BJ (cell line): ENCODE measurements around the gene ATAT1. TPM values are rescaled to one million over a fixed set of nuclear protein-coding genes. Genes with fewer than 3 reads are reported as not detected.
A peak's percentile ranks its signal among the peaks of the same experiment; 100 is the strongest.

ENCODE experiments used
- CTCF ChIA-PET: fragments of 350-600 bp; formaldehyde crosslinking; extraction: SDS; loops from one replicate; lab custom pipeline; 2021; ENCODE audit warnings: antibody characterized with exemption, inconsistent platforms; lab: Yijun Ruan, JAX
- POLR2A ChIA-PET: fragments of 300-600 bp; sonication (Branson Sonifier 250); formaldehyde crosslinking; extraction: SDS; loops from one replicate; lab custom pipeline; 2021; ENCODE audit warnings: antibody characterized with exemption; lab: Charles Lee
- DNase-seq: peaks from one replicate; pipeline ENCODE4 v3.0.0-alpha.2; 2011; ENCODE audit warnings: low read depth
- H3K27me3 ChIP-seq: 2 replicates; pipeline ENCODE4 v1.6.0; 2011; ENCODE audit warnings: low read length; ENCODE audit not compliant: control insufficient read depth, insufficient read depth
- H3K36me3 ChIP-seq: 2 replicates; pipeline ENCODE4 v1.5.1; 2011; ENCODE audit warnings: low read length; ENCODE audit not compliant: control insufficient read depth, insufficient read depth
- H3K4me3 ChIP-seq: 2 replicates; pipeline ENCODE4 v1.5.1; 2011; ENCODE audit warnings: low read depth, mild to moderate bottlenecking, control low read depth, low read length
- polyA plus RNA-seq: library from polyadenylated mRNA; depleted of rRNA; stranded (reverse); fragments of >200 nt; gene quantifications from 2 replicates; pipeline ENCODE4 v1.2.3, GENCODE V29; 2011
- TF ChIP-seq, protein P1 (sequence below): IDR thresholded peaks from 2 replicates; pipeline ENCODE4 v1.5.1; 2011; ENCODE audit warnings: low read depth, mild to moderate bottlenecking, control low read depth, inconsistent platforms, low read length, moderate library complexity; ENCODE audit not compliant: insufficient read depth

Gene ATAT1
- polyA plus RNA-seq, 1 experiment, result 6.8 TPM

DNA sequence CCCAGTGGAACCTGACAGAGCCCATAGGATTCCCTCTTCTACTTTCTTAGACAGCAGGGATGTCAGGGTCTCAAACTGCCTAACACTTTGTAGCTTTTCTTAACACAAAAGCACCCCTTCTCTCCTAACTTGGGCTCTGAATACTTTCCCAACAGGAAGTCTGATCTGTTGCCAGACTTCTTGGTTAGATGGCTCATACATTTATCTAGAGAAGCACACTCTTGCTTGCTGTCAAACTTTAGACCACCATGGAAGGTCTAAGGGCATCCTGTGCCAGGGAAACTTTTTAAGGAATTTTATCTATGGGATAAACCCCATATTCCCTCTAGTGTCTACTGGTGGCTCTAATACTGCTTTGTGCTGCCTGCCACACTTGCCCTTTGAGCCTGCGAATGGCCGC is 17.0 kb downstream of the ATAT1 start:
- ChIA-PET CTCF (no interaction called here), POLR2A (no interaction called here)
- DNase-seq, result no peak
- Histone ChIP-seq H3K27me3 (no peaks in the 10 kb centered on the region), H3K36me3 (peaks cover 4% of the 10 kb centered on the region), H3K4me3 (no peak overlapping the region)
- TF ChIP-seq, protein P1, sequence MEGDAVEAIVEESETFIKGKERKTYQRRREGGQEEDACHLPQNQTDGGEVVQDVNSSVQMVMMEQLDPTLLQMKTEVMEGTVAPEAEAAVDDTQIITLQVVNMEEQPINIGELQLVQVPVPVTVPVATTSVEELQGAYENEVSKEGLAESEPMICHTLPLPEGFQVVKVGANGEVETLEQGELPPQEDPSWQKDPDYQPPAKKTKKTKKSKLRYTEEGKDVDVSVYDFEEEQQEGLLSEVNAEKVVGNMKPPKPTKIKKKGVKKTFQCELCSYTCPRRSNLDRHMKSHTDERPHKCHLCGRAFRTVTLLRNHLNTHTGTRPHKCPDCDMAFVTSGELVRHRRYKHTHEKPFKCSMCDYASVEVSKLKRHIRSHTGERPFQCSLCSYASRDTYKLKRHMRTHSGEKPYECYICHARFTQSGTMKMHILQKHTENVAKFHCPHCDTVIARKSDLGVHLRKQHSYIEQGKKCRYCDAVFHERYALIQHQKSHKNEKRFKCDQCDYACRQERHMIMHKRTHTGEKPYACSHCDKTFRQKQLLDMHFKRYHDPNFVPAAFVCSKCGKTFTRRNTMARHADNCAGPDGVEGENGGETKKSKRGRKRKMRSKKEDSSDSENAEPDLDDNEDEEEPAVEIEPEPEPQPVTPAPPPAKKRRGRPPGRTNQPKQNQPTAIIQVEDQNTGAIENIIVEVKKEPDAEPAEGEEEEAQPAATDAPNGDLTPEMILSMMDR, result no peak

DNA sequence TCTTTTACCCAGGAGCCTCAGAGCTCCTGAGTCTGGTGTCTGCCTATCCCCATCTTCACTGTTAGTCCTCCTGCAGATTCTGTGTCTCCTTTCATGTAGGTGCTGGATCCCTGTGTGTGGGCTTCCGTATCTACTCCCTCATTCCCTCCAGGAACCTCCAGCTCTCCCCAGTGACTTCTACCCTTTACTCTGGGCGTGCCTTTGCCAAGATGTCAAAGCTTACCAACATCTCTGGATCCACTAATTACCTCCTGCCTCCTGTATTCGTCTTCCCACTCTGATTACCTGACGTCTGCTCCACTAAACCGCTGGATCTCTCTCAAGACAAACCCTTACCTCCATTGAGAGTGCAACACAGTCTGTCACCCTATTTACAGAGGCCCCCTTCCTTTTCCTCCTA is 18.1 kb downstream of the ATAT1 start:
- no peak for DNase-seq
- ChIA-PET POLR2A (no interaction called here), CTCF (no interaction called here)
- H3K36me3 ChIP-seq, result peaks cover 4% of the 10 kb centered on the region
- no peak overlapping the region for H3K4me3 ChIP-seq
- no peaks in the 10 kb centered on the region for H3K27me3 ChIP-seq
- TF ChIP-seq, protein P1, result no peak

DNA sequence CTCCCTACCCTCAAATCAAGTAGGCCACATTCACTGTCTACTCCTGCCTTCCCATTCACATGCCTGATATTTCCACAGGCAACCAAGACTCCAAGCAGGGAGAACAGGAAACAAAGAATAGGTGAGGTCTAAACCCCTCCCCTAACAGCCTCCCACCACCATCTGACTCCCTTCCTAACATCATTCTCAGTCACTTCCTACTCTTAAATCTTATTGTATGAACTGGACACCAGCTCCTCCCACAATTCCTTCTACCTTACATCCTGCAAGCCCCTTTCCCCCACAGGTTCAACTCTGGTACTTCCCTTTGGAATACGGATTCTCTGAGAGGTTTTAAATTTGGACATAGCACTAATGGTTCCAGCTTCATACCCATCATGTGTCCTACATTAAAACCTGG is 19.3 kb downstream of the ATAT1 start:
- DNase-seq, result no peak
- Histone ChIP-seq H3K36me3 (peaks cover 2% of the 10 kb centered on the region; the same call in 1 of the 2 replicates), H3K27me3 (no peaks in the 10 kb centered on the region), H3K4me3 (no peak overlapping the region)
- ChIA-PET CTCF (interaction anchor here (1.0 kb wide), 1 partner anchor 14 kb away, joined by 3 read pairs; no protein-coding TSS in a partner anchor), POLR2A (no interaction called here)
- TF ChIP-seq, protein P1, result no peak

DNA sequence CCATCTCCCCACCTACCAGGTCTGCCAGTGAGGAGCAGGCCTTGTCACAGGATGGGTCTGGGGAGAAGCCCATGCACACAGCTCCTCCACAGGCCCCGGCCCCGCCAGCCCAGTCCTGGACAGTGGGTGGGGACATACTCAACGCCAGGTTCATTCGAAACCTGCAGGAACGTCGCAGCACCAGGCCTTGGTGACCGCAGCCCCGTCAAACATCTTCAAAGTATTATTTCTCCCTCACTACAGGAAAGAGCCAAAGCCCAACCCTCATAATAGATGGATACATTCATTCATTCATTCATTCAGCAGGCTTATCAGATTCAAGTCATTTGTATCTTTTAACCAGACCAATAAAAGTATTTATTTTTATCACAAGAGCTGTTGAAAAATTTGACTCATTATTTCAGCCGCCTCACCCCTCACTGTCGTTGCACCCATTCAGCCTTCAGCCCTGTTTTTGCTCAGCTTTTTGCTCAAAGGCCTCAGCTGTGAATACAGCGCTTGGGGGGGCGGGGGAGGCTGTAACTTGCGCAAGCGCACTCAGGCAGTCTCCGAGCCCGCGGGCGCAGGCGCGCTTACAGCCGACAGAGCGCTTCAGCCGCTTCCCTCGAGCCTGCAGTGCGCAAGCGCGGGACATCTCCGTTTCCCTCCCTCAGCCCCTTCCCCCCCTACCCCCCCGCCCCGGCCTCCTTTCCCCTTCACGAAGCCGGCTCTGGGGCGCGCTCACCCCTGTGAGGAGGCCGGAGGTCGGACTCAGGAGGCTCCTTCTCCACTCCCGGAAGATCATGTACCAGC is 20.0 kb downstream of the ATAT1 start, which contains the start of gene C6orf136:
Gene C6orf136 (plus strand): TSS at position 684 of the 792 bp plus-strand sequence. CDS start 99 bp downstream, at position 783.
- Histone ChIP-seq H3K36me3 (no peaks in the 10 kb centered on the region; the same call in 1 of the 2 replicates), H3K4me3 (peak within 1 kb of the TSS; percentile 94), H3K27me3 (no peaks in the 10 kb centered on the region)
- POLR2A ChIA-PET, result interaction anchor here (0.6 kb wide), 2 partner anchors 32 to 77 kb away, joined by 6 to 9 read pairs; no protein-coding TSS in a partner anchor
- TF ChIP-seq, protein P1, result no peak
- CTCF ChIA-PET, result no interaction called here
- DNase-seq, result peak; percentile 54
